NCI-H2196 treated with DMSO at 0.1 percent for 48 hours (cell line): ENCODE results near the gene PGAP1.

Experiments
- DNase-seq: peaks from one replicate; lab custom pipeline; 2025; ENCODE audit not compliant: unreplicated experiment; lab: John Stamatoyannopoulos, UW

Gene PGAP1

GRCh38 chr2:196804381-196804780 lies 122.1 kb downstream of the PGAP1 start:
- DNase-seq, result no peak

GRCh38 chr2:196802401-196802800 lies 124.1 kb downstream of the PGAP1 start:
- no peak for DNase-seq

- DNase-seq, result no peak
These were observed 124.7 kb downstream of the PGAP1 start for GRCh38 chr2:196801674-196802261.

GRCh38 chr2:196798980-196799379 lies 127.5 kb downstream of the PGAP1 start:
- no peak for DNase-seq

GRCh38 chr2:196792865-196793264 lies 133.6 kb downstream of the PGAP1 start:
- no peak for DNase-seq

GRCh38 chr2:196783431-196784094 lies 142.9 kb downstream of the PGAP1 start:
- no peak for DNase-seq
